ENCODE results near the gene SLC35C1. TPM values are rescaled to one million over a fixed set of nuclear protein-coding genes. Genes with fewer than 3 reads are reported as not detected.

Gene SLC35C1
- total RNA-seq, 1 donor from 2014 or later: 17.1 TPM

DNA sequence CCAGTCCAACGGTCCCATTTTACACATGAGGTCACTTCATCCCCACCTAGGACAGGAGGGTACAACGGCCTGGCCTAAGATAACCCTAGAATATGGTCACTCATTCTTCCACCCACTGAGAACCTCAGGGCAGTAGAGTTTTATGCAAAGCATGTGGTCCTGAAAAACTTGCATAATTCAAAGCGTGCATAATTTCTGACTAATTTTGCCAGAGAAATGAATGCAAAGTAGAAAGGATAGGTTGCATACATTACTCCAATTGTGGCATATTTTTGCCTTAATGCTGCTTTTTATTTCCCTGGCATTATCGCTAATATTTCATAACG, 32.5 kb upstream of the SLC35C1 start:
- Mint-ChIP-seq H3K4me1 (ENCODE audit: low read depth) (peaks cover 17% of the 10 kb centered on the region), H3K4me3 (ENCODE audit: low read depth) (no peak overlapping the region), H3K27ac (no peak overlapping the region), H3K36me3 (ENCODE audit: low read depth) (no peaks in the 10 kb centered on the region), H3K27me3 (ENCODE audit: low read depth) (peaks cover 10% of the 10 kb centered on the region), H3K9me3 (no peaks in the 10 kb centered on the region)
- no peak for DNase-seq (ENCODE audit: low spot score)
- intact Hi-C loops (cut with micrococcal nuclease): loop anchor here (1.0 to 5.0 kb wide), 3 partner anchors 115 to 432 kb away; no protein-coding TSS in a partner anchor

- H3K27me3 Mint-ChIP-seq (ENCODE audit: low read depth): peaks cover 10% of the 10 kb centered on the region
- DNase-seq (ENCODE audit: low spot score): no peak
- H3K27ac Mint-ChIP-seq: no peak overlapping the region
- H3K4me3 Mint-ChIP-seq (ENCODE audit: low read depth): no peak overlapping the region
- no peaks in the 10 kb centered on the region for H3K36me3 Mint-ChIP-seq (ENCODE audit: low read depth)
- H3K9me3 Mint-ChIP-seq: no peaks in the 10 kb centered on the region
- peaks cover 17% of the 10 kb centered on the region for H3K4me1 Mint-ChIP-seq (ENCODE audit: low read depth)
- intact Hi-C loops (cut with micrococcal nuclease): loop anchor here (1.0 to 5.0 kb wide), 3 partner anchors 116 to 433 kb away; no protein-coding TSS in a partner anchor
These were observed 31.8 kb upstream of the SLC35C1 start for GRCh38 chr11:45772986-45773785.

GRCh38 chr11:45773786-45774655, 30.9 kb upstream of the SLC35C1 start:
- H3K27ac Mint-ChIP-seq: no peak overlapping the region
- no peak overlapping the region for H3K4me3 Mint-ChIP-seq (ENCODE audit: low read depth)
- DNase-seq (ENCODE audit: low spot score): no peak
- peaks cover 10% of the 10 kb centered on the region for H3K27me3 Mint-ChIP-seq (ENCODE audit: low read depth)
- H3K9me3 Mint-ChIP-seq: no peaks in the 10 kb centered on the region
- intact Hi-C loops (cut with micrococcal nuclease): loop anchor here (2.0 to 5.0 kb wide), 2 partner anchors 117 to 403 kb away; no protein-coding TSS in a partner anchor
- no peaks in the 10 kb centered on the region for H3K36me3 Mint-ChIP-seq (ENCODE audit: low read depth)
- peaks cover 17% of the 10 kb centered on the region for H3K4me1 Mint-ChIP-seq (ENCODE audit: low read depth)

DNA sequence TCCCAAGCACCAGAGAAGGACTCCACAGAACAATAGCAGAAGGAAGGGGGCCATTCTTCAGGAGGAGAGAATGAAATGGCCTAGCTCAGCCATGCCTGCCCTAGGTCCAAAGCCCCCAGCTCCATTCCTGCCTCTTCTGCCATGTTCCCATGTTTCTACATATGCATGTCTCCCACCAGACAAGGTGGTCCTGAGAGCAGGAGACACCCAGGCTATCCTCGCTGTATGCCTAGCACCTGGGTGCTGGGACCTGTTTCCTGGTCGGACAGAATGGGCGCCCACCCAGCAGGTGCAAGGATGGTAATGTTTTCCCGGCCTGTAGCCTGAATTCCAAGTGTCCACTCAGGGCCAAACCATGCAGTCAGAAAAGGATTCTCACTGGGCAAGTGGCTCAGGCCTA, 30.2 kb upstream of the SLC35C1 start:
- intact Hi-C loops (cut with micrococcal nuclease): loop anchor here (5.0 kb wide), 1 partner anchor 117 kb away; no protein-coding TSS in a partner anchor
- Mint-ChIP-seq H3K27me3 (ENCODE audit: low read depth) (peaks cover 7% of the 10 kb centered on the region), H3K36me3 (ENCODE audit: low read depth) (no peaks in the 10 kb centered on the region), H3K4me1 (ENCODE audit: low read depth) (peaks cover 17% of the 10 kb centered on the region), H3K4me3 (ENCODE audit: low read depth) (no peak overlapping the region), H3K27ac (no peak overlapping the region), H3K9me3 (no peaks in the 10 kb centered on the region)
- DNase-seq (ENCODE audit: low spot score): no peak

DNA sequence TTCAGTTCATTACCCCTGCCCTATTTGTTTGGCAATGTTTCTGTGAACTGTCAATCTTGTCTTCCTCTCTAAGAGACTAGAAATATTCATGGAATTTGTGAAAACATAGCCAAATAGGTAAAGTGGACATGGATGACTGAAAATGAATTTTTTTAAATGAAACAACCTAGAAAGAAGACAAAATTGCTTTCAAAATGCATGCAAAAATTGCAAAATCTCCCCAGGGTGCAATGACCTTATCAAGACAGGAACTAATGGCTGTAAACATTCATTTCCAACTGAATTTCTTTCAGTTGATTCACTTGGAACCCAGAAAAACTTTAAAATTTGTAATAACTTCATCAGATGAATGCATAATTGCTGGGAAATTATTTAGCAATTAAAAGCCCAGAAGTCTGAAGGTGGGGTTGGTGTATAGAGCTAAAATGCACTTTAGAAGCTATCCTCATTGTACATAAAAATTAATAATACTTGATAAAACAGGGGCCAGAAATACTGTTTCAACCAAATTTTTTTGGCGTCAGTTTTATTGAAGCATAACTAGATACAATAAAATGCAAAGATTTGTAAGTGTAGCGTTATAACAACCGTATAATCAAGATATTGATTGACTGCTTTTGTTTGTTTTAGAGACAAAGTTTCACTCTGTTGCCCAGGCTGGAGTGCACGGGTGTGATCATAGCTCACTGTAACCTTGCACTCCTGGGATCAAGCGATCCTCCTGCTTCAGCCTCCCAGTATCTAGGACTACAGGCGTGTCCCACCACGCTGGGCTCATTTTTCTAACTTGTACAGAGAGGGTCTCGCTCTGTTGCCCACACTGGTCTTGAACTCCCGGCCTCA, 27.6 kb upstream of the SLC35C1 start:
- Mint-ChIP-seq H3K4me1 (ENCODE audit: low read depth) (peaks cover 5% of the 10 kb centered on the region), H3K36me3 (ENCODE audit: low read depth) (no peaks in the 10 kb centered on the region), H3K9me3 (no peaks in the 10 kb centered on the region), H3K27ac (no peak overlapping the region), H3K4me3 (ENCODE audit: low read depth) (no peak overlapping the region), H3K27me3 (ENCODE audit: low read depth) (peaks cover 5% of the 10 kb centered on the region)
- DNase-seq (ENCODE audit: low spot score): no peak
- intact Hi-C loops (cut with micrococcal nuclease): no loop called here

DNA sequence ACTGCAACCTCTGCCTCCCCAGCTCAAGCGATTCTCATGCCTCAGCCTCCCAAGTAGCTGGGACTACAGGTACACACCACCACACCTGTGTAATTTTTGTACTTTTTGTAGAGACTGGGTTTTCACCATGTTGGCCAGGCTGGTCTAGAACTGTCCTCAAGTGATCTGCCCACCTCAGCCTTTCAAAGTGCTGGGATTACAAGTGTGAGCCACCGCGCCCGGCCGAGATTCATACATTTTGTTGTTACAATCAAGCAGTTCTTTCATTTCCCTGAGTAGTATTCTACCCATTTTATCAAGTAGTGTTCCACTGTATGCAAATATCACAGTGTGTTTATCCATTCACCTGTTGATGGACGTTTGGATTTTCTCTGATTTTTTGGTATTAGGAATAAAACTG, 26.6 kb upstream of the SLC35C1 start:
- H3K4me1 Mint-ChIP-seq (ENCODE audit: low read depth): no peaks in the 10 kb centered on the region
- no peak overlapping the region for H3K4me3 Mint-ChIP-seq (ENCODE audit: low read depth)
- peaks cover 6% of the 10 kb centered on the region for H3K27me3 Mint-ChIP-seq (ENCODE audit: low read depth)
- DNase-seq (ENCODE audit: low spot score): no peak
- intact Hi-C loops (cut with micrococcal nuclease): no loop called here
- H3K27ac Mint-ChIP-seq: no peak overlapping the region
- H3K9me3 Mint-ChIP-seq: no peaks in the 10 kb centered on the region
- H3K36me3 Mint-ChIP-seq (ENCODE audit: low read depth): no peaks in the 10 kb centered on the region

- Mint-ChIP-seq H3K27ac (no peak overlapping the region), H3K4me3 (ENCODE audit: low read depth) (no peak overlapping the region), H3K27me3 (ENCODE audit: low read depth) (peaks cover 12% of the 10 kb centered on the region), H3K9me3 (no peaks in the 10 kb centered on the region), H3K4me1 (ENCODE audit: low read depth) (no peaks in the 10 kb centered on the region), H3K36me3 (ENCODE audit: low read depth) (no peaks in the 10 kb centered on the region)
- intact Hi-C loops (cut with micrococcal nuclease): no loop called here
- no peak for DNase-seq (ENCODE audit: low spot score)
These were observed 25.3 kb upstream of the SLC35C1 start for GRCh38 chr11:45779602-45780001.

DNA sequence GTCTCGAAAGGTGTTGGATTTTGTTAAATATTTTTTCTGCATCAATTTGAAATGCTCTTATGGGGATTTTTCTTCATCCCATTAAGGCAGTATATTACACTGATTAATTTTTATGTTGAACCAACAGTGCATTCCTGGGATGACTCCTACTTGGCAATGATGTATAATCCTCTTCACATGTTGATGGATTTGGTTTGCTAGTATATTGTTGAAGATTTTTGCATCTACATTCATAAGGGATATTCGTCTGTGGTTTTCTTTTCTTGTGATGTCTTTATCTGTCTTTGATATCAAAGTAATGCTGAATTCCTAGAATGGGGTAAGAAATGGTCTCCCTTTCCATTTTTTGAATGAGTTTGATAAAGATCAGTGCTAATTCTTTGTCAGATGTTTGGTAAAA, 18.7 kb upstream of the SLC35C1 start:
- intact Hi-C loops (cut with micrococcal nuclease): no loop called here
- peaks cover 19% of the 10 kb centered on the region for H3K27me3 Mint-ChIP-seq (ENCODE audit: low read depth)

DNA sequence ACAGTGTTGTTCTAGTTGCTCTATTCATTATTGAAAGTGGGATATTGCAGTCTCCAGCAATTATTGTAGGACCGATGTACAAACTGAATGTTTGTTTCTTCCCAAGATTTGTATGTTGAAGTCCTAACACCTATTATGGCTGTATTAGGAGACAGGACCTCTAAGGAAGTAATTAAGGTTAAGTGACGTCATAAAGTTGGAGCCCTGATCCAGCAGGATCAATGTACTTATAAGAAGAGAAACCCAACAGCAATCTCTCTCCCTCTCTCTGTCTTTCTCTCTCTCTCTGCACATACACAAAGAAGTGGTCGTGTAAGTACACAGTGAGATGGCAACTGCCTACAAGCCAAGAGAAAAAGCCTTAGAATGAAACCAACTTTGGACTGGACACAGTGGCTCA, 16.1 kb upstream of the SLC35C1 start:
- no peak overlapping the region for H3K4me3 Mint-ChIP-seq (ENCODE audit: low read depth)
- peaks cover 9% of the 10 kb centered on the region for H3K4me1 Mint-ChIP-seq (ENCODE audit: low read depth)
- no peak overlapping the region for H3K27ac Mint-ChIP-seq
- intact Hi-C loops (cut with micrococcal nuclease): no loop called here
- peaks cover 10% of the 10 kb centered on the region for H3K9me3 Mint-ChIP-seq
- no peak for DNase-seq (ENCODE audit: low spot score)
- peaks cover 25% of the 10 kb centered on the region for H3K27me3 Mint-ChIP-seq (ENCODE audit: low read depth)
- H3K36me3 Mint-ChIP-seq (ENCODE audit: low read depth): no peaks in the 10 kb centered on the region

More for the DNA sequence above, 18.7 kb upstream of the SLC35C1 start:
- Mint-ChIP-seq H3K4me3 (ENCODE audit: low read depth) (no peak overlapping the region), H3K36me3 (ENCODE audit: low read depth) (no peaks in the 10 kb centered on the region), H3K9me3 (peaks cover 10% of the 10 kb centered on the region), H3K4me1 (ENCODE audit: low read depth) (peaks cover 9% of the 10 kb centered on the region), H3K27ac (no peak overlapping the region)
- no peak for DNase-seq (ENCODE audit: low spot score)

DNA sequence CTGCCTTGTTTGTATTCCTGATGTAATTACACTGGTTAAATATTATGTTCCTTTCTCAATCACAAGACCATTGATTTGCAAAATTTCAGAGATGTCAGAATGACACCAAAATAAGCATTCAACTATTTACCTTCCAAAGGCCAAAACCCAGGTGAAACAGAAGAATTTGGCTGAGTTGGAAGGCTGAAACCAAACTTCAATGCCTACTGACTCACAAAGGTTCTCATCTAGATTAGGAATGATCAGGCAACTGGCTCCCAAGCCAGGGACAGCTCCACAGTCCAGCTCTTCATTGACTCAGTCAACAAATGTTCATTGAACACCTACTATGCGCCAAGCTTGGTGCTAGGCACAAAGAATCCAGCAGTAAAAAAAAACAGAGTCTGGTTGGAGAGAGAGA, 13.4 kb upstream of the SLC35C1 start:
- intact Hi-C loops (cut with micrococcal nuclease): no loop called here
- DNase-seq (ENCODE audit: low spot score): no peak
- H3K4me1 Mint-ChIP-seq (ENCODE audit: low read depth): peaks cover 5% of the 10 kb centered on the region
- no peak overlapping the region for H3K4me3 Mint-ChIP-seq (ENCODE audit: low read depth)
- H3K36me3 Mint-ChIP-seq (ENCODE audit: low read depth): no peaks in the 10 kb centered on the region
- H3K9me3 Mint-ChIP-seq: peaks cover 6% of the 10 kb centered on the region
- no peak overlapping the region for H3K27ac Mint-ChIP-seq
- H3K27me3 Mint-ChIP-seq (ENCODE audit: low read depth): peaks cover 15% of the 10 kb centered on the region

DNA sequence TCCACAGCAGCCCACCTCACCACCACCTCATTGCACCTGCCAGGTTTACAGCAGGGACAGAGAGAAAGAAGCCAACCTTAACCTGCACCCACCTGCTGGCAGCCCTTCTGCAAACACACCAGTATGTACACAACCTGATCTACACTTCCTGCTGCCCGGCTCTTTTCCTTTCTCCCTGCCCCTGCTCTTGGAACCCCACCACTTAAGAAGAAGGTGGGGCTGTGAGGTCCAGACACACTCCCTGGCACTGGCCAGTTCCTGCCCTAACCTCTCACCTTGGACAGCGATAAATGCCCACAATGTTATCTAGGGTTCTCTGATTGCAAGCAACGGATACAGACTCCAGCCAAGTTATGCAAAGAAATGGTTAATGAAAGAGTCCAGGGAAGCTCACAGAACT, 10.8 kb upstream of the SLC35C1 start:
- no peak overlapping the region for H3K27ac Mint-ChIP-seq
- no peaks in the 10 kb centered on the region for H3K36me3 Mint-ChIP-seq (ENCODE audit: low read depth)
- no peak for DNase-seq (ENCODE audit: low spot score)
- intact Hi-C loops (cut with micrococcal nuclease): no loop called here
- H3K4me1 Mint-ChIP-seq (ENCODE audit: low read depth): no peaks in the 10 kb centered on the region
- H3K27me3 Mint-ChIP-seq (ENCODE audit: low read depth): peaks cover 10% of the 10 kb centered on the region
- no peak overlapping the region for H3K4me3 Mint-ChIP-seq (ENCODE audit: low read depth)
- H3K9me3 Mint-ChIP-seq: no peaks in the 10 kb centered on the region

DNA sequence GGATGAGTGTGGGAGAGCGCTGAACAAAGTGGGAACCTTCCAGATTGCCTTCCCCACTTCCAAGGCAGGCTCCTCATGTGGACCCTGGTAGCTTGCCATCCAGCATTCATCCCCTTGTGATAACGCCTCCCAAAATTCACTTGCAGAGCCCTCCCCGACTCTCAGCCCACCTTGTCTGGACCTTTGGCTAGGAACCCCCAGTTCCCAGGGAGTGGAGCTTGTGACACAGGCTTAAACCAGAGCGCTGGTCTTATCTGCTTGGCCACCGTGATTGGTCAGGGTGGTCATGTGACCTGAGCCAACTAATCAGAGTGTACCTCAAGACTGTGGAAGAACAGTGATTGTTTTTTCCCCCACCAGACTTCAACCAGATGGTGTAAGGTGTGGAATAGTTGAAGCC, 9.6 kb upstream of the SLC35C1 start:
- intact Hi-C loops (cut with micrococcal nuclease): no loop called here
- Mint-ChIP-seq H3K36me3 (ENCODE audit: low read depth) (no peaks in the 10 kb centered on the region), H3K4me1 (ENCODE audit: low read depth) (no peaks in the 10 kb centered on the region), H3K4me3 (ENCODE audit: low read depth) (no peak overlapping the region), H3K27ac (no peak overlapping the region), H3K27me3 (ENCODE audit: low read depth) (peaks cover 10% of the 10 kb centered on the region), H3K9me3 (no peaks in the 10 kb centered on the region)
- no peak for DNase-seq (ENCODE audit: low spot score)
